ENCODE data around the gene PLD2.

GRCh38 chr17:4863321-4863720 lies 56.4 kb downstream of the PLD2 start:
- no peak for TF ChIP-seq CTCF (IDR thresholded peaks at IDR 0.05)
- no peak for TF ChIP-seq ZFX (IDR thresholded peaks at IDR 0.05; ENCODE audit: borderline replicate concordance)

Measured in 22Rv1 (cell line).